ENCODE results near the gene PTPN14. TPM values are rescaled to one million over a fixed set of nuclear protein-coding genes. Genes with fewer than 3 reads are reported as not detected.

PTPN14 gene
- total RNA-seq, 1 experiment from 2014 or later: 76.4 TPM

- Histone ChIP-seq H3K23me2 (ENCODE audit: insufficient read length, low read depth, low read length, poor library complexity, severe bottlenecking) (no peaks in the 10 kb centered on the region), H2AK5ac (ENCODE audit: insufficient read length, low read length) (no peak overlapping the region), H4K5ac (ENCODE audit: insufficient read length, low read depth, low read length) (no peak overlapping the region), H4K91ac (ENCODE audit: insufficient read length, low read depth, low read length) (no peak overlapping the region), H2BK15ac (ENCODE audit: low read depth, low read length) (no peak overlapping the region), H2BK20ac (ENCODE audit: low read depth, low read length, poor library complexity, severe bottlenecking) (no peak overlapping the region), H2BK5ac (ENCODE audit: insufficient read length, low read length) (no peak overlapping the region), H3K4me2 (ENCODE audit: insufficient read depth, insufficient read length, low read length) (no peak overlapping the region), H4K20me1 (ENCODE audit: control insufficient read depth, insufficient read depth, insufficient read length) (no peaks in the 10 kb centered on the region), H2BK120ac (ENCODE audit: low read depth, low read length, poor library complexity, severe bottlenecking) (no peak overlapping the region), H3K27me3 (ENCODE audit: insufficient read depth, low read length) (no peaks in the 10 kb centered on the region), H3K56ac (ENCODE audit: insufficient read length, low read depth, low read length) (no peak overlapping the region), H3K9ac (ENCODE audit: extremely low read depth, insufficient read length, low read length) (no peak overlapping the region), H3K79me2 (ENCODE audit: insufficient read depth, low read length) (no peaks in the 10 kb centered on the region), H2BK12ac (ENCODE audit: insufficient read length, low read depth, low read length) (no peak overlapping the region), H3K79me1 (ENCODE audit: insufficient read depth, low read depth, low read length, poor library complexity, severe bottlenecking) (no peaks in the 10 kb centered on the region), H3K9me3 (ENCODE audit: control insufficient read depth, low read depth, low read length) (no peaks in the 10 kb centered on the region), H3K27ac (ENCODE audit: insufficient read length, low read depth, low read length) (no peak overlapping the region), H3K4ac (ENCODE audit: low read depth, low read length) (no peak overlapping the region), H2AFZ (ENCODE audit: low read length) (no peak overlapping the region), H3K14ac (ENCODE audit: insufficient read depth, low read length) (no peak overlapping the region), H3T11ph (ENCODE audit: low read length) (no peak overlapping the region), H3K4me1 (ENCODE audit: insufficient read depth, low read length) (peaks cover 5% of the 10 kb centered on the region; the same call in 1 of the 2 replicates), H3K23ac (ENCODE audit: insufficient read length, low read depth, low read length) (no peak overlapping the region), H4K8ac (replicated peaks; ENCODE audit: insufficient read length, low read depth, low read length) (no peak overlapping the region), H3K18ac (ENCODE audit: insufficient read length, low read depth, low read length) (no peak overlapping the region)
- H3K27me3 Mint-ChIP-seq (ENCODE audit: low read depth): no peaks in the 10 kb centered on the region
- no CpG with 5 or more reads among the region's 9 CpGs for WGBS (ENCODE audit: extremely low coverage, insufficient read length, low lambda C conversion rate)
- no peaks in the 10 kb centered on the region for H3K36me3 Mint-ChIP-seq (ENCODE audit: insufficient read depth in 1 of 3, low read depth in 3 of 3)
- no peak for DNase-seq
- H3K27ac Mint-ChIP-seq: no peak overlapping the region; a peak in 1 of 7 replicates
- H3K9me3 Mint-ChIP-seq: no peaks in the 10 kb centered on the region
- TF ChIP-seq, protein P1, sequence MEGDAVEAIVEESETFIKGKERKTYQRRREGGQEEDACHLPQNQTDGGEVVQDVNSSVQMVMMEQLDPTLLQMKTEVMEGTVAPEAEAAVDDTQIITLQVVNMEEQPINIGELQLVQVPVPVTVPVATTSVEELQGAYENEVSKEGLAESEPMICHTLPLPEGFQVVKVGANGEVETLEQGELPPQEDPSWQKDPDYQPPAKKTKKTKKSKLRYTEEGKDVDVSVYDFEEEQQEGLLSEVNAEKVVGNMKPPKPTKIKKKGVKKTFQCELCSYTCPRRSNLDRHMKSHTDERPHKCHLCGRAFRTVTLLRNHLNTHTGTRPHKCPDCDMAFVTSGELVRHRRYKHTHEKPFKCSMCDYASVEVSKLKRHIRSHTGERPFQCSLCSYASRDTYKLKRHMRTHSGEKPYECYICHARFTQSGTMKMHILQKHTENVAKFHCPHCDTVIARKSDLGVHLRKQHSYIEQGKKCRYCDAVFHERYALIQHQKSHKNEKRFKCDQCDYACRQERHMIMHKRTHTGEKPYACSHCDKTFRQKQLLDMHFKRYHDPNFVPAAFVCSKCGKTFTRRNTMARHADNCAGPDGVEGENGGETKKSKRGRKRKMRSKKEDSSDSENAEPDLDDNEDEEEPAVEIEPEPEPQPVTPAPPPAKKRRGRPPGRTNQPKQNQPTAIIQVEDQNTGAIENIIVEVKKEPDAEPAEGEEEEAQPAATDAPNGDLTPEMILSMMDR (conservative IDR thresholded peaks at IDR 0.05): no peak
- H3K4me1 Mint-ChIP-seq: peaks cover 11 to 34% of the 10 kb centered on the region in 2 experiments
- no peak overlapping the region for H3K4me3 Mint-ChIP-seq
Observed at GRCh38 chr1:214429951-214430770, 121.2 kb downstream of the PTPN14 start.
